Stimulated activated naive CD4-positive, alpha-beta T cell (primary cell): ENCODE data around the gene ATF6.

ENCODE experiments used
- DNase-seq, 6 experiments: peaks; one replicate each; lab custom pipeline; 2025; lab: John Stamatoyannopoulos, UW

Gene ATF6

DNA sequence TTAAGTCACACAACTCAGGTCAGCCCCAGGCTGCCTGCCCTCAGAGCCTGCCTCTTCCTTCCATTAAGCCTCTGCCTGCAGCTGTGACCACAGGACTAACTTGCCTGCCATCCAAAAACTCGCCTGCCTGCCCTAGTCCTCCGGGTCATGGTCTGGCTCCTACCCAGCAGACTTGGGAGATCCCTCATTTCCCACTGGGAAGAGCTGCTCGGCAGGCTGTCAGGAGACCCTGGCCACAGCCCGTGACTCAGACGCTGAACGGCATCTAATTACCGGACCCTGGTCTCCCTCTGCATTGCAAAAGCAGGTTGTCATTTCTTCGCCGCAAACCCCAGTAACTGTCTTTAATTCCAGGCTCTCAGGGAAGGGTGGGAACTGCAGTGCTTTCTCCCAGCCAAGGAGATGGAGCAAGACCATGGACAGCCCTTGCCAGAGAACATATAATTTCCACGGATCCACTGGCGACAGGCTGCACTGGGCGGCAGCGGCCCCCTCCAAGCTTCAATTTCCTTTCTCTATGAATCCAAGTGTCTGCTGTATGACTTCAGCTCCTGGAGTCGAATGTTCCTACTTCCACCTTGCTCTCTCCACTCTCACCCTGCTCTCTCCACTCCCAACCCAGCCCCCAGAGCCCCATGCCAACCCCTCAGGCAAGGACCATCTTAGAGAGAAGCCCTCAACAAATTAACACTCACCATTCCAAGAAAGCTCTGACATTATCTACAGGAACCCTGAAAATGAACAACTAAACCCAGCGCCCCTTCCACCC lies 237.1 kb downstream of the ATF6 start:
- DNase-seq: no peak

DNA sequence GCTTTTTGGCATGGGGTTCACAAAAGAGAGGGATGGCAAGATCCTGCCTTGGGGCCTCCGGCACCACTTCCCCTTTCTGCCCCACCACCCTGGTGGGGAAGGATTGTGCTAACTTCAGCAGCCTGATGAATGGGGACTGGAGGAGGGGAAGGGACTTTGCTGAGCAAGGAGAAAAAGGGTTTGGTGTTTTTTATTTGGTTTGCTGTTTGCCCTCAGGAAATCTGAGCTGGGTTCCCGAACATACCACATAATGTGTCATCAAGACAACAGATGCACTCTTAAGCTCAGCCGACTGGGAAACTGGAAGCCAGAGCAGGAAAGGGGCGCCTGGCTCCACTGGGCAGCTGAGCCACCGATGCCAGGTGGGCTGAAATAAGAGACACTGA lies 237.7 kb downstream of the ATF6 start:
- DNase-seq: no peak

DNA sequence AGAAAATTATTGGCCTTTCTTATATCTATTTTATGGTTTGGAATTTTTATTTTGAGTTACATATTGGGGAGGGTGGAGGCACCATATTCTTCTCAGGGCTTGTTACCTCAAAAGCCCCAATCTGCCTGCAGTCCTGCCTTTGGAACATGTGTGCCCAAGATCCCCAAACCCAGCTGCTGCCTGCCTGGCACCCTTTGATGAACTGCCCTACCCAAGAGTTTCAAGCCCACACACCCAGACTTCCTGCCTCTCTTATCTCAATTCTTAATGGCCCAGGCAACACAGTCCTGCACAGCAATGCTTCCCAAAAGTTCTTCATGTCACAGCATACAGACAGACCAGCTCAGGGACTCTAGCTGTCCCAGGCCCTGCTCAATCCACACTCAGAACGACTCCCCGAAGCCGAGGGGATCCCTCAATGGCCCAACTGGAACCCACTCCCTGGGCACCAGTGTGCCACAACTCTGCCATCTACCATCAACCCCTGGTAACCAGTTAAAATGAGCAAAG lies 238.4 kb downstream of the ATF6 start:
- DNase-seq: no peak

DNA sequence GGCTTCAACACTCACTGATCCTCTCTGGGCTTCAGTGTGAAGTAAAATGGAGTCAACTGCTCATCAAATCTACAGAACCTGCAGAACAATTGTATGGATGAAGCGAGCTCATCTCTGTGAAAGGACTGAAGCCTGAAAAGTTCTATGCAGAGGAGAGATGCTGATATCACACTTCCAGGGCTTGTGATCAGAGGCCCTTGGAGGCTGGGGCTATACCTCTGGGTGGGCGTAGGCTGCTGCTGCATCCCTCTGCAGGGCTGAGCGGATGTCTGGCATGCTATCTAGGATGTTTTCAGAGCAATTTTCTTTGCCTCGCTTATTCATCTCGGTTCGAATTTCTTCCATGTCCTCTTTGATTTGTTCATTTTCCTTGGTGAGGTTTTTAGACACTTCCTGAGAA lies 240.0 kb downstream of the ATF6 start:
- DNase-seq: no peak

DNA sequence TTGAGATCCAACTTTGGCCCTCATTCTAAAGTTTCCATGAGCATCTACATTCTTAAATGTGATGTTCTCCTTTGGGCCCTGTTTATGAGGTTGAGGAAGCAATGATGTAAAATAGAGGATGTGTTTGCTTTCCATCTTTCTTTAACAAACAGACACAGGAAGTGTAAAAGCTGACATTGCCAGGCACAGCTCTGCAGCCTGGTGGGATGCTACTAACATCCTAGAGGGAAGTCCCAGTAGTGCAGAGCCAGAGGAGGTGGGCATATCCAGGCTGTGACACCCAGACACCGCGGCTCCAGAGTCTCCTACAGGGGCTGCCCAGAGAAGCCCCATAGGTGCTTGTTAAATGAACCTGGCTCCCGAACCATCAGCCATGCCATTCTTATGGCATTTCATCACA lies 241.3 kb downstream of the ATF6 start:
- DNase-seq: no peak

DNA sequence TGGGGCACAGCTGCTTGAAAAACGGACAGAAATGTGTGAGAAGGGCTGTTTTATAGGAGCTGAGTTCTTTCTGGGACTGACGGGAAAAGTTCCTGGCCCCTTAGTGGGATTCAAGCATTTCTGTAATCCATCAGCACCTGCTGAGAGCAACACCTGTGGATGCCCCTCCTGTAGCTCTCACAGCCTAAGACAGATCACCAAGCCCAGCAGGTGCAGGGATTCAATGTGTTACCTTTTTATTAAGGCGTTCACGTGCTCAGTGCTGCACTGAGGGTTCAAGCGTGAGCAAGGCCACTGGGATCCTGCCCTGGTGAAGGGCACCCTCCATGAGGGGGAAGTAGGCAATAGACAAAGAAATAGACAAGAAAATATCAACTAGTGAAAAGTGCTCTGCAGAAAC lies 242.7 kb downstream of the ATF6 start:
- DNase-seq: no peak

DNA sequence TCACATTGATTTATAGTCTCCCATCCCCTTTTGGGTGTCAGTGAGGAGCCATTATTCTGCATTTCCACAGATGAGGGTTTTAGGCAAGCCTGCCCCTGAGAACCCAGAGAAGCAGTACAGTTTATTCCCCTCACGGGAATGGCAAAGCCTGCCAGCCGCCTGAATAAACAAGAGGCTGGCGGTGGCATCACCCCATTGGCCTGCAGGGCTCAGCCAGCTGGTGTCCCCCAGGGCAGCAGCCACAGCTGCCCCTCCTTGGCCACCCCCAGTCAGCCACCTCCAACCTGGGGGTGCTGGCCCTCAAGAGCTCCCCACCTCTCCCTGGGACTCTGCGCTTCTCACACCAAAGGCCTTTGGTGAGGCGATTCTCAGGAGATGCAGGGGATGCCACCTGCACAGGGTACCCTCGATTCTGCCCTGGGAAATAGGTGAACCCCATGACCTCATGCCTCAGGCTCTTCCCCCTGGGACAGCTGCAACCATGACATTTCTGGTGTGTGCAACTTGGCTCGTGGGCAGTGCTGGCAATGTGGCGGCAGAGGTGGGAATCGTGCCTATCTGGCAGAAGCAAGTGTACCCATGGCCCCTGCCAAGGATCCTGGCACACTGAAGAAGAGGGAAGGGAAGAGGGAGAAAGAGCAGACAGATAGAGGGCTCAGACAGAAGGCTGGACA lies 243.5 kb downstream of the ATF6 start:
- no peak for DNase-seq

DNA sequence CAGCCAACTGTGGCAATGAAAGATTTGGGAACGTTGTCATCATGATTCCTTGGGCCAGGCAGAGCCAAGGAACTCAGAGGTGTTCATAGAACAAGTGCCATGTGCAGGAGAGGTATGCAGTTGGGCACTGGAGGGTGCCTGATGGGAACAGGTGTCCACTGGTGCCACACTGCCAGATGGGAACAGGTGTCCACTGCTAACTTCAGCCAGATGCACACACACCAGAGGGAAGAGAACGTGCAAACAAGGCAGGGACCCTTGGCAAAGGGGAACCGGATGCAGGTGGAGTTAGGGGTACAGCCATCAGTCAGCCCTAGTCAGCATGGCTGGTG lies 244.0 kb downstream of the ATF6 start:
- DNase-seq: no peak

DNA sequence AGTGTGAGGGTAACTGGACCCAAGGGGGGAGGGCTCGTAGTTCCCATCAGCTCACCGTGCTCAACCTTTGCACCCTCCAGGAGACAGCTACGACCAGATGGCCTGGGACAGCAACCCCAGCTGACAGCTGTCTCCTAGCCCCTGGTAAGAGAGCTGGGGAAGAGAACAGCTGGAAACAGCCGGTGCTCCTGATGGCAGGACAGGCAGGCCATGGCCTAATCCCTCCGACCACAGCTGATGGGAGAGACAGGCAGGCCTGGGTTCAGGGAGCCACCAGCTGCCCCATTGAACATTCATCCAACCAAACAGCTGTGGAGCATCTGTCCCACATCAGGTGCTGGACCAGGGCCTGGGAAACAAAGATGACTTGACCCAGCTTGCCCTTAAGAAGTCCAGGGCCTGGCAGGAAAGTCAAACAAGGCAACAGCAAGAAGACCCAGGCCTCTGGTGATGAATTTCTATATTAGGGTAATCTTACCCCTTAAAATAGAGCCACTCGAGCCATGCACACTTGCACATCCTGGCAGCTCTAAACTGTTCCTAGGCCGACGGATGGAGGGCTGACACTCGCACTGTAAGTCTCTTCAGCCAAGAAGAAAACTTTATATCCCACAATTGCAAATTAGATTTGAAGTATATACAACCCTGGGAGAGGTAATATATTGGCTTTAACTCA lies 245.4 kb downstream of the ATF6 start:
- DNase-seq: no peak

DNA sequence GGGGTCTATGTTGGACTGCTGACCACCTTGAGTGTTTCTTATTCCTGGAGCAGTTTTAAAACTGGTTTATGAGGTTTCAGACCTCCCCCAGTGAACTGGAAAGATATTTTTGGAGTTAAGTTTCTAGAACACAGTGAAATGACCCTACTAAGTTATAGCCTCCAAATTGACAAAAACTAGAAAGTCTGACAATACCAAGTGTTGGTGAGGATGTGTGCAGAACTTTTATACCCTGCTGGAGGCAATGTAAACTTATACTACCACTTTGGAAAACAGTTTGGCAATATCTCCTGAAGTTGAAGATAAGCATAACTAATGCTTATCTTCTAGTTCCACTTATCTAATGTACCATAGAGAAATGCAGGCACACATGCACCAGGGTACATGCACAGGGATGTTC lies 247.2 kb downstream of the ATF6 start:
- DNase-seq: no peak
